Psoas muscle (tissue), 8 donors: ENCODE results near the gene RNU1-3. TPM values are rescaled to one million over a fixed set of nuclear protein-coding genes. Genes with fewer than 3 reads are reported as not detected.
"Not testable (repeated sequence)": the region's sequence is repeated elsewhere in the genome, so short reads cannot be mapped to it uniquely, and the experiment has no call there.

Experiments used
- ATAC-seq, 4 donors: fragments of 200-7000 bp; cut with Tn5 transposase; one replicate each; pipeline ENCODE4 v1.9.1; 2020; ENCODE audit warnings: moderate library complexity in 3 of 4, mild to moderate bottlenecking in 2 of 4
- DNase-seq, 2 donors: peaks; one replicate each; pipeline ENCODE4 v3.0.0-alpha.2; 2020
- H3K27ac ChIP-seq: fragments of 200-600 bp; one replicate; pipeline ENCODE4 v1.8.0; 2022
- H3K27me3 ChIP-seq, 3 donors: fragments of 200-600 bp in 1 of 3; one replicate each; pipeline versions ENCODE4 v1.6.1 to v1.8.0; 2013 to 2022; ENCODE audit warnings: low read length in 2 of 3, mild to moderate bottlenecking in 2 of 3, moderate library complexity in 1 of 3; ENCODE audit not compliant: insufficient read depth in 3 of 3
- H3K36me3 ChIP-seq, 2 donors: fragments of 200-600 bp in 1 of 2; one replicate each; pipeline versions ENCODE4 v1.6.1 to v1.8.0; 2013 to 2022; ENCODE audit warnings: low read depth in 1 of 2, mild to moderate bottlenecking in 1 of 2, moderate library complexity in 1 of 2; ENCODE audit not compliant: insufficient read depth in 1 of 2
- H3K4me1 ChIP-seq: fragments of 200-600 bp; one replicate; pipeline ENCODE4 v1.8.0; 2022
- H3K4me3 ChIP-seq: fragments of 200-600 bp; one replicate; pipeline ENCODE4 v1.8.0; 2022; ENCODE audit warnings: mild to moderate bottlenecking
- H3K9me3 ChIP-seq: fragments of 200-600 bp; one replicate; pipeline ENCODE4 v1.8.0; 2022
- WGBS, 3 donors: extraction: QIAGEN DNeasy Blood & Tissue Kit; methylation state at CpG; one replicate each; pipeline versions ENCODE4 v1.1.6 to v1.1.7; 2013; 5-methylcytosine and 5-hydroxymethylcytosine counted together
- intact Hi-C, 2 donors: fragments of 100-400 bp; cut with DNase I; formaldehyde crosslinking; loops; one replicate each; pipeline versions ENCODE4 v1.11.0 to v1.14.2; 2022
- polyA plus RNA-seq, 3 donors: library from polyadenylated mRNA; stranded (reverse); fragments of 200-250 nt; gene quantifications; one replicate each; pipeline ENCODE4 v1.2.3, GENCODE V29; 2013
- total RNA-seq, 4 donors: library from RNA; stranded (reverse); fragmentation: NEBNext Ultra II Directional in 2 of 4; extraction: Animal tissue kit (Norgen Biotek cat#: 25700) in 2 of 4; gene quantifications; one replicate each; pipeline versions ENCODE4 v1.2.1 to v1.2.4, GENCODE V29; 2021 to 2023
- TF ChIP-seq, protein P1 (sequence below): fragments of 200-600 bp; IDR thresholded peaks from one replicate; pipeline ENCODE4 v1.8.0; 2022; ENCODE audit warnings: antibody characterized with exemption
- donor health status: healthy with polysubstance abuse.
- donor health status: DM: no; HTN: no; CAD: no; lungs with moderate emphysema.
- donor health status: Bipolar disorder and iron deficiency.
- donor health status: healthy.
- donor health status: DM: yes; HTN: yes; CAD: no.
- donor health status: DM: no; HTN: no; CAD: no.
- donor health status: DM: no; HTN: no; CAD: no.
- donor health status: DM: yes; HTN: yes; CAD: no.

The RNU1-3 gene
- total and polyA plus RNA-seq, 7 donors, result 1,264 to 5,208 (median 3,151) TPM; not detected in 3

DNA sequence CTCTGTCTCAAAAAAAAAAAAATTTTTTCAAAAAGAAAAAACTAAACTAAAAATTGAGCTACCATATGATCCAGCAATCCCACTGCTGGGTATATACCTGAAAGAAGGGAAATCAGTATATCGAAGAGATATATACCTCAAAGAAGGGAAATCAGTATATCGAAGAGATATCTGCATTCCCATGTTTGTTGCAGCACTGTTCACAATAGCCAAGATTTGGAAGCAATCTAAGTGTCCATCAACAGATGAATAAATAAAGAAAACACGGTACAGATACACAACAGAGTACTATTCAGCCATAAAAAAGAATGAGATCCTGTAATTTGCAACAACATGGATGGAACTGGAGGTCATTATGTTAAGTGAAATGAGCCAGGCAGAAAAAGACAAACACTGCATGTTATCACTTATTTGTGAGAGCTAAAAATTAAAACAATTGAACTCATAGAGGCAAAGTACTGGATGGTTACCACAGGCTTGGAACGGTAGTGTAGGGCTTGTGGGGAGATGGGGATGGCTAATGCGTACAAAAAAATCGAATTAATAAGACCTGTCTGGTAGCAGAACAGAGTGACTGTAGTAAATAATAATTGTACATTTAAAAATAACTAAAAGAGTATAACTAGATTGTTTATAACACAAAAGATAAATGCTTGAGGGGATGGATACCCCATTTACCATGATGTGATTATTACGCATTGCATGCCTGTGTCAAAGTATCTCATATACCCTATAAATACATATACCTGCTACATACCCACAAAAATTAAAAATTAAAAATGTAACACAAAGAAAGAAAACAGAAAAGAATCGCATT, 25.4 kb downstream of the RNU1-3 start:
- Histone ChIP-seq H3K27ac (peak overlapping the region; percentile 91), H3K4me1 (peaks cover 65% of the 10 kb centered on the region), H3K36me3 (peaks cover 0 to 16% of the 10 kb centered on the region in 2 donors)
- H3K9me3 ChIP-seq, intact Hi-C loops, ATAC-seq, H3K27me3 ChIP-seq, DNase-seq, H3K4me3 ChIP-seq: not testable (repeated sequence)
- WGBS, 3 donors, result 93 to 96% (median 94%) methylated on average over 8 of the region's 8 CpGs

GRCh38 chr1:16639091-16640031, 27.4 kb downstream of the RNU1-3 start:
- Histone ChIP-seq H3K36me3 (peaks cover 0 to 19% of the 10 kb centered on the region in 2 donors), H3K27ac (peak overlapping the region; percentile 91), H3K4me3 (peak overlapping the region; percentile 3), H3K4me1 (peaks cover 59% of the 10 kb centered on the region)
- TF ChIP-seq, protein P1, sequence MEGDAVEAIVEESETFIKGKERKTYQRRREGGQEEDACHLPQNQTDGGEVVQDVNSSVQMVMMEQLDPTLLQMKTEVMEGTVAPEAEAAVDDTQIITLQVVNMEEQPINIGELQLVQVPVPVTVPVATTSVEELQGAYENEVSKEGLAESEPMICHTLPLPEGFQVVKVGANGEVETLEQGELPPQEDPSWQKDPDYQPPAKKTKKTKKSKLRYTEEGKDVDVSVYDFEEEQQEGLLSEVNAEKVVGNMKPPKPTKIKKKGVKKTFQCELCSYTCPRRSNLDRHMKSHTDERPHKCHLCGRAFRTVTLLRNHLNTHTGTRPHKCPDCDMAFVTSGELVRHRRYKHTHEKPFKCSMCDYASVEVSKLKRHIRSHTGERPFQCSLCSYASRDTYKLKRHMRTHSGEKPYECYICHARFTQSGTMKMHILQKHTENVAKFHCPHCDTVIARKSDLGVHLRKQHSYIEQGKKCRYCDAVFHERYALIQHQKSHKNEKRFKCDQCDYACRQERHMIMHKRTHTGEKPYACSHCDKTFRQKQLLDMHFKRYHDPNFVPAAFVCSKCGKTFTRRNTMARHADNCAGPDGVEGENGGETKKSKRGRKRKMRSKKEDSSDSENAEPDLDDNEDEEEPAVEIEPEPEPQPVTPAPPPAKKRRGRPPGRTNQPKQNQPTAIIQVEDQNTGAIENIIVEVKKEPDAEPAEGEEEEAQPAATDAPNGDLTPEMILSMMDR, result peak; percentile 21
- WGBS, 3 donors, result 29 to 39% (median 29%) methylated on average over 11 of the region's 11 CpGs
- intact Hi-C loops, H3K9me3 ChIP-seq, H3K27me3 ChIP-seq: not testable (repeated sequence)
- peak; percentile 93 to 95 (median 94) for ATAC-seq
- DNase-seq, result peak; percentile 81 to 92

DNA sequence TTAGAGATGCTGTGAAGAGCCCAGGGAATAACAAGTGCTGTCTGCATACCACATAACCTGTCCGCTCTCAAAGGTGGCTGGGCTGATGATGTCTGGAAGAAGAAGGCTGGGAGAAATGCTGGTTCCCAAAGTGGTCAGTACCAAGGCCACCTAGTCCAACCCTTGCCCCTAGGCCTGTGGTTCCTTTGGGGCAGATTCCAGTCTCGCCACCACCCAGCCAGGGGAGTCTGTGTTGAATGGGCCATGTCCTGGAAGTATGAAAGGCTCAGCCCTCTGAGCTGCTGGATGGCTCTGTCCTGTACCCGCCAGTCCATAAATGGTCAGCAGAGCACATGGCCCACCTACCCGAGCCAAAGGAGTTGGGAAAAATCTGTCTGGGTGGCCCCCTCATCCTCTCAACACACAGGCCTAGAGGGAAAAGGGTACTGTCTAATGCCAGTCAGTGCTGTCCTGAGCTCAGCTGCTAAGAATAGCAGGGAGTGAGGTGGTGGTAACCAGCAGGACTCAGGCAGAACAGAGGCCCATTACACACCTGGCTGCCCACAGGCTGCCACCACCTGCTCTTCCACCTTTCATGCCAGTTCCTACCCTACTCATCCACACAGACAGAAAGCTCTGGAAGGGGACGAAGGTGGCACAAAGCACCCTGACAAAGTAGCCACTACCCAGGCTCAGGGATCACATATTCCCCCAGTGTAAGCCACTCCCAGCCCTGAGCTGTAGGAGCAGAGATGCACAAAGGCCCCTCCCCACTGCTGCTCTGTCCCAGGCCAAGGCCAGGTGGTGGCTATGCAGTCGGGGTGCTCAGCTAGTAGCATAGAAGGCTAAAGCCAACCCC, 28.6 kb downstream of the RNU1-3 start:
- H3K27ac ChIP-seq, result peak overlapping the region; percentile 91
- H3K4me3 ChIP-seq, intact Hi-C loops, H3K9me3 ChIP-seq, H3K27me3 ChIP-seq: not testable (repeated sequence)
- peak; percentile 14 to 64 for DNase-seq
- ATAC-seq, result peak; percentile 85 to 88 (median 86)
- H3K4me1 ChIP-seq, result peaks cover 50% of the 10 kb centered on the region
- WGBS, 3 donors, result 64 to 74% (median 73%) methylated on average over 6 of the region's 6 CpGs
- H3K36me3 ChIP-seq, result peaks cover 0 to 30% of the 10 kb centered on the region in 2 donors

DNA sequence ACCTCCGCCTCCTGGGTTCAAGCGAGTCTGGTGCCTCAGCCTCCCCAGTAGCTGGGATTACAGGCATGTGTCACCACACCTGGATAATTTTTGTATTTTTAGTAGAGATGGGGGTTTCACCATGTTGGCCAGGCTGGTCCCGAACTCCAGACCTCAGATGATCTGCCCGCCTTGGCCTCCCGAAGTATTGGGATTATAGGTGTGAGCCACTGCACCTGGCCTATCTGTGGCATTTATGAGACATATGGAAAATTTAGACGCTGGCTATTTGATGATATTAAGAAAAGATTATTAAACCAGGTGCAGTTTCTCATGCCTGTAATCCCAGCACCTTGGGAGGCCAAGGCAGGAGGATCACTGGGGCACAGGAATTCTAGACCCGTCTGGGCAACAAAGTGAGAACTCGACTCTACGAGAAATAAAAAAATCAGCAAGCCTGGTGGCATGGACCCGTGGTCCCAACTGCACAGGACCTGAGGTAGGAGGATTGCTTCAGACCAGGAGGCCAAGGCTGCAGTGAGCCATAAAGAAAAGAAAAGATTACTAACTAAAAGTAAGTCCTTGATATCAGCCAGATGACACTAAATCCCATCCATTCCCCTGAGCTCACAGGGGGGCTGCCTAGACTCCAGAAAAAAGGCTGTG, 30.1 kb downstream of the RNU1-3 start:
- peak; percentile 7 to 44 for DNase-seq
- H3K27me3 ChIP-seq, H3K4me3 ChIP-seq, ATAC-seq, intact Hi-C loops, H3K9me3 ChIP-seq: not testable (repeated sequence)
- Histone ChIP-seq H3K36me3 (peaks cover under 1 to 34% of the 10 kb centered on the region in 2 donors), H3K27ac (peak overlapping the region; percentile 91), H3K4me1 (peaks cover 35% of the 10 kb centered on the region)
- 85 to 90% (median 87%) methylated on average over 10 of the region's 10 CpGs for WGBS, 3 donors

DNA sequence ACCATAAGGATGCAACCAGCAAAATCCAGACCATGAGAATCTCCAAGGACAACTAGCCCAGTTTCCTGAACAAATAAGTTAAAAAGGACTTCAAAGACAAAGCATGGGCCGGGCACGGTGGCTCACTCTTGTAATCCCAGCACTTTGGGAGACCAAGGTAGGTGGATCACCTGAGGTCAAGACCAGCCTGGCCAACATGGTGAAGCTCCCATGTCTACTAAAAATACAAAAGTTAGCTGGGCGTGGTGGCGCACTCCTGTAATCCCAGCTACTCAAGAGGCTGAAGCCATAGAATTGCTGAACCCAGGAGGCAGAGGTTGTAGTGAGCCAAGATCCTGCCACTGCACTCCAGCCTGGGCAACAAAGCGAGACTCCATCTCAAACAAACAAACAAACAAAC, 30.8 kb downstream of the RNU1-3 start:
- H3K27me3 ChIP-seq, intact Hi-C loops, H3K9me3 ChIP-seq, ATAC-seq, H3K4me3 ChIP-seq: not testable (repeated sequence)
- DNase-seq, result peak in 1 of 2 donors; percentile 48
- peak overlapping the region; percentile 3 for H3K27ac ChIP-seq
- H3K4me1 ChIP-seq, result peaks cover 28% of the 10 kb centered on the region
- WGBS, 3 donors, result 91 to 98% (median 96%) methylated on average over 5 of the region's 5 CpGs
- H3K36me3 ChIP-seq, result peaks cover 8 to 36% of the 10 kb centered on the region in 2 donors

DNA sequence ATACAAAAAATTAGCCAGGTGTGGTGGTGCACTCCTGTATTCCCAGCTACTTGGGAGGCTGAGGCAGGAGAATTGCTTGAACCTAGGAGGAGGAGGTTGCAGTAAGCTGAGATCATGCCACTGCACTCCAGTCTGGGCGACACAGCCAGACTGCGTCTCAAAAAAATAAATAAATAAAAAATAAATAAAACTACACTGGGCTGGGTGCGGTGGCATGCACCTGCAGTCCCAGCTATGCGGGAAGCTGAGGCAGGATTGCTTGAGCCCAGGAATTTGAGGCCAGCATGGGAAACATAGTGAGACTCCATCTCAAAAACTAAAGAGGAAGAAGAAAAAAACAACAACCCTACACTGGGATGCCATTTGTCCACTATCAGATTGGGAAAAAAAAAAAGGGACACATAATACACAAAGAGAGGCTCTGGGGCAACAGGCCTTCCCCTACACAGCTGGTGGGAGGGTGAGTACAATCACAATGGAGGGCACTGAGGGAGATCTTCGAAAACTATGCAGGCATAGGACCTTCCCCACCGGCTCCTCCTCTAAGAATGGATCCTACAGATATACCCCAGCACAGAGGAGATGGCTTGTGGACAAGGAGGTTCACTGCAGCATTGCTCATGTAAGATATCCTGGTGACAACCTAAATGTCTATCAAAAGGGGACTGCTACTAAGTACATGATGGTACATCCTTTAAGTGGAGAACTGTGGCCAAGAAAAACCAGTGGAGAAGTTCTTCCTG, 33.0 kb downstream of the RNU1-3 start:
- H3K4me1 ChIP-seq, ATAC-seq, H3K27ac ChIP-seq, H3K9me3 ChIP-seq, H3K27me3 ChIP-seq, H3K4me3 ChIP-seq, DNase-seq: not testable (repeated sequence)
- peaks cover 8 to 59% of the 10 kb centered on the region in 2 donors for H3K36me3 ChIP-seq
- 89 to 94% (median 91%) methylated on average over 6 of the region's 6 CpGs for WGBS, 3 donors
- intact Hi-C loops, result loop anchor here in 1 of 2 donors (2.0 kb wide), 1 partner anchor 21 kb away; the partner anchor contains the start of gene NBPF1

DNA sequence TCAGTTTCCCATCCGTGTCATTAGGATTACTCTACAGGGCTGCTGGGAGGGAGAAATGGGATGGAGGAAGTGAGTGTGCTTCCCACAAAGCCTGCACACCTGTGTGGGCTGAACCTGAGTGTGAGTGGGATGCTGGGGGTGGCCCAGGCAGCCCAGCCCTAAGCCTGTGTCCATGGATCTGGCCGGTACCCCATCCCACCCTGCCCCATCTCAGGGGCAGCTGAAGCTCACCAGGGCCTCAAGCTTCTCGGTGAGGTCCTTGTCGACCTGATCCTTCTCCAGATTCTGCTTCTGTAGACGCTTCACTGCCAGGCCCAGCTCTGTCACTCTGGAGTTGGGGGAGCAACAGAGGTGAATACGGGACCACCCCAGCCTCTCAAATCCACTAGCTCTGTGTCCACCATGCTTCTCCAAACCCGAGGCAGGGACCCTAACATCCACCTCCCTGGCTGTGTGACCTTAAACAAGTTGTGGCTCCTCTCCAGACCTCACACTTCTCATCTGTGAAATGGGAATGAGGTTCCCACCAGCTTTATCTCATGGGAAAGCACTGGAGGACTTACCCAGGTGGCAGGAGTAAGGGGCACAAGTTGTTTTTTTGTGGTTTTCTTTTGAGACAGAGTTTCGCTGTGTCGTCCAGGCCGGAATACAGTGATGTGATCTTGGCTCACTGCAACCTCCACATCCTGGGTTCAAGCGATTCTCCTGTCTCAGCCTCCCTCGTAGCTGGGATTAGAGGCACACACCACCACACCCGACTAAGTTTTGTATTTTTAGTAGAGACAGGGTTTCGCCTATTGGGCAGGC, 34.5 kb downstream of the RNU1-3 start:
- WGBS, 3 donors, result 93 to 95% (median 94%) methylated on average over 14 of the region's 14 CpGs
- H3K4me1 ChIP-seq, ATAC-seq, H3K9me3 ChIP-seq, H3K4me3 ChIP-seq, H3K27ac ChIP-seq, H3K27me3 ChIP-seq: not testable (repeated sequence)
- intact Hi-C loops, result loop anchor here in 1 of 2 donors (2.0 kb wide), 1 partner anchor 19 kb away; the partner anchor contains the start of gene NBPF1
- peak in 1 of 2 donors; percentile 51 for DNase-seq
- peaks cover 8 to 73% of the 10 kb centered on the region in 2 donors for H3K36me3 ChIP-seq
